Liver (tissue), 3 donors: ENCODE measurements around the gene AATK.

Experiments
- ATF3 ChIP-seq: IDR thresholded peaks from 2 replicates; pipeline ENCODE4 v1.6.1; 2016; ENCODE audit warnings: antibody characterized with exemption
- GABPA ChIP-seq, 2 donors: IDR thresholded peaks in 1 of 2; conservative IDR thresholded peaks in 1 of 2; 2 replicates each; pipeline ENCODE4 v1.6.1; 2016; ENCODE audit warnings: antibody characterized with exemption in 2 of 2, mild to moderate bottlenecking in 1 of 2, moderate library complexity in 1 of 2
- HNF4G ChIP-seq: IDR thresholded peaks from 2 replicates; pipeline ENCODE4 v1.6.1; 2016; ENCODE audit warnings: antibody characterized with exemption
- JUND ChIP-seq, 2 donors: IDR thresholded peaks; 2 replicates each; pipeline ENCODE4 v1.6.1; 2016; ENCODE audit warnings: antibody characterized with exemption in 2 of 2
- MAX ChIP-seq: IDR thresholded peaks from 2 replicates; pipeline ENCODE4 v1.6.1; 2016; ENCODE audit warnings: antibody characterized with exemption
- NR2F2 ChIP-seq: IDR thresholded peaks from 2 replicates; pipeline ENCODE4 v1.6.1; 2016; ENCODE audit warnings: antibody characterized with exemption
- RAD21 ChIP-seq, 2 donors: IDR thresholded peaks; 2 replicates each; pipeline ENCODE4 v1.6.1; 2016; ENCODE audit warnings: antibody characterized with exemption in 2 of 2, mild to moderate bottlenecking in 2 of 2
- SP1 ChIP-seq: IDR thresholded peaks from 2 replicates; pipeline ENCODE4 v1.6.1; 2018; ENCODE audit warnings: antibody characterized with exemption, mild to moderate bottlenecking
- TAF1 ChIP-seq: conservative IDR thresholded peaks from 2 replicates; pipeline ENCODE4 v1.6.1; 2016; ENCODE audit warnings: antibody characterized with exemption, mild to moderate bottlenecking
- YY1 ChIP-seq: IDR thresholded peaks from 2 replicates; pipeline ENCODE4 v1.6.1; 2016; ENCODE audit warnings: antibody characterized with exemption, mild to moderate bottlenecking
- TF ChIP-seq, protein P1 (sequence below): fragments of 150-350 bp; IDR thresholded peaks from 2 replicates; pipeline ENCODE4 v1.5.1; 2017; ENCODE audit warnings: improper control_type of control experiment, low read depth, low read length; ENCODE audit not compliant: missing input control
- donor health status: healthy.
- donor health status: healthy.

DNA sequence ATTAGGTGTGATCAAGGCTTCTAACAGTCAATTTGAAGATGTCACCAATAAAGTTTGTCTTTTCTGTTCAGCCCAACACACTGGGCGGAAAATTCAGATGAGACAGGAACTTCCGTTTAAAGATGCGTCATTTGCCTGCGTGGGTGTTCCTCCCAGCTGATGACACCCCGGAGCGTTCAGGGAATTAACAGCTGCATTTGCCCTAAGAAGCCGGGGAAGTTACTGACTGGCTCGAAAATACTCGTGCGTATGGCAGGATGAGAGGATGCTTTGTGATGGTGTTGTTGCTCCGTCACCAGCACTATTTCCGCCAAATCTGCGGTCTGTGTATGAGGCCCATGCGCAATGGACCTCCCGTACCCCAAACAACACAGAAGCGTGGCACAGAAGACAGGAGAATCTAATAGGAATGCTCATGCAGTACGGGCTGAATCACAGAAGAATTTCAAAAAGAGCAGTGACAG, 12.6 kb downstream of the AATK start:
- TF ChIP-seq, protein P1, sequence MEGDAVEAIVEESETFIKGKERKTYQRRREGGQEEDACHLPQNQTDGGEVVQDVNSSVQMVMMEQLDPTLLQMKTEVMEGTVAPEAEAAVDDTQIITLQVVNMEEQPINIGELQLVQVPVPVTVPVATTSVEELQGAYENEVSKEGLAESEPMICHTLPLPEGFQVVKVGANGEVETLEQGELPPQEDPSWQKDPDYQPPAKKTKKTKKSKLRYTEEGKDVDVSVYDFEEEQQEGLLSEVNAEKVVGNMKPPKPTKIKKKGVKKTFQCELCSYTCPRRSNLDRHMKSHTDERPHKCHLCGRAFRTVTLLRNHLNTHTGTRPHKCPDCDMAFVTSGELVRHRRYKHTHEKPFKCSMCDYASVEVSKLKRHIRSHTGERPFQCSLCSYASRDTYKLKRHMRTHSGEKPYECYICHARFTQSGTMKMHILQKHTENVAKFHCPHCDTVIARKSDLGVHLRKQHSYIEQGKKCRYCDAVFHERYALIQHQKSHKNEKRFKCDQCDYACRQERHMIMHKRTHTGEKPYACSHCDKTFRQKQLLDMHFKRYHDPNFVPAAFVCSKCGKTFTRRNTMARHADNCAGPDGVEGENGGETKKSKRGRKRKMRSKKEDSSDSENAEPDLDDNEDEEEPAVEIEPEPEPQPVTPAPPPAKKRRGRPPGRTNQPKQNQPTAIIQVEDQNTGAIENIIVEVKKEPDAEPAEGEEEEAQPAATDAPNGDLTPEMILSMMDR: no peak
- TF ChIP-seq MAX: no peak
- no peak for TF ChIP-seq NR2F2
- no peak for TF ChIP-seq YY1
- TF ChIP-seq RAD21 (IDR thresholded peaks at IDR 0.05): no peak
- no peak for TF ChIP-seq GABPA (IDR thresholded peaks at IDR 0.05 in 1 of 2, conservative IDR thresholded peaks at IDR 0.05 in 1 of 2)
- no peak for TF ChIP-seq JUND (IDR thresholded peaks at IDR 0.05)
- TF ChIP-seq SP1: no peak
- TF ChIP-seq HNF4G: no peak
- TF ChIP-seq ATF3: no peak
- TF ChIP-seq TAF1: no peak
